GM12864 (cell line): ENCODE measurements around the gene DDRGK1.
"Not testable (repeated sequence)": the region's sequence is repeated elsewhere in the genome, so short reads cannot be mapped to it uniquely, and the experiment has no call there.

ENCODE experiments used
- DNase-seq: peaks from one replicate; pipeline ENCODE4 v3.0.0-alpha.2; 2011; ENCODE audit warnings: low read depth
- H3K4me3 ChIP-seq: 2 replicates; pipeline ENCODE4 v1.5.1; 2011; ENCODE audit warnings: mild to moderate bottlenecking, low read depth, low read length, control low read depth
- CTCF ChIP-seq: IDR thresholded peaks from 2 replicates; pipeline ENCODE4 v1.5.1; 2011; ENCODE audit warnings: low read depth, mild to moderate bottlenecking, moderate library complexity, low read length, control low read depth, inconsistent platforms; ENCODE audit errors: missing control alignments

DDRGK1 gene

GRCh38 chr20:3223994-3224680 lies 19.7 kb upstream of the DDRGK1 start:
- no peak for TF ChIP-seq CTCF
- no peak for DNase-seq
- H3K4me3 ChIP-seq = no peak overlapping the region

- DNase-seq = no peak
- no peak for TF ChIP-seq CTCF
- no peak overlapping the region for H3K4me3 ChIP-seq
Measured at GRCh38 chr20:3223651-3223993, 19.1 kb upstream of the DDRGK1 start.

- DNase-seq = no peak
- TF ChIP-seq CTCF = no peak
- no peak overlapping the region for H3K4me3 ChIP-seq
Measured at GRCh38 chr20:3222635-3223600, 18.4 kb upstream of the DDRGK1 start.

GRCh38 chr20:3221398-3222226 lies 17.1 kb upstream of the DDRGK1 start:
- no peak for TF ChIP-seq CTCF
- no peak overlapping the region for H3K4me3 ChIP-seq
- DNase-seq = no peak

GRCh38 chr20:3218307-3218988 lies 14.0 kb upstream of the DDRGK1 start:
- TF ChIP-seq CTCF = peak; percentile 88
- no peak overlapping the region for H3K4me3 ChIP-seq
- no peak for DNase-seq

- not testable (repeated sequence) for DNase-seq
Measured at GRCh38 chr20:3215359-3215917, 11.0 kb upstream of the DDRGK1 start.

More at GRCh38 chr20:3215359-3215917, 11.0 kb upstream of the DDRGK1 start:
- H3K4me3 ChIP-seq = not testable (repeated sequence)
